Measurements from ENCODE around the gene XKR7. TPM values are rescaled to one million over a fixed set of nuclear protein-coding genes. Genes with fewer than 3 reads are reported as not detected.

Gene XKR7
- total RNA-seq, 1 experiment from 2014 or later: not detected

GRCh38 chr20:31990641-31991338, 22.8 kb downstream of the XKR7 start:
- H3K27me3 ChIP-seq (ENCODE audit: low read length): no peaks in the 10 kb centered on the region
- no peaks in the 10 kb centered on the region for H3K9me2 ChIP-seq (replicated peaks; ENCODE audit: insufficient read depth, low read length)
- no peaks in the 10 kb centered on the region for H4K20me1 ChIP-seq (ENCODE audit: insufficient read depth, low read depth, low read length)
- H3K36me3 ChIP-seq (ENCODE audit: insufficient read depth, low read length): no peaks in the 10 kb centered on the region
- H3K9me3 ChIP-seq (ENCODE audit: low read length): no peaks in the 10 kb centered on the region
- H2AFZ ChIP-seq (ENCODE audit: low read length): no peak overlapping the region
- H3K4me1 ChIP-seq (ENCODE audit: low read length): no peaks in the 10 kb centered on the region
- H3K4me2 ChIP-seq (ENCODE audit: low read depth, low read length, poor library complexity, severe bottlenecking): no peak overlapping the region
- H3K4me3 ChIP-seq (ENCODE audit: low read length): no peak overlapping the region
- no peak overlapping the region for H3K27ac ChIP-seq (ENCODE audit: low read length)
- H3K9ac ChIP-seq (ENCODE audit: low read length): no peak overlapping the region
- no peak for DNase-seq
- no peaks in the 10 kb centered on the region for H3K79me2 ChIP-seq (ENCODE audit: low read length)

DNA sequence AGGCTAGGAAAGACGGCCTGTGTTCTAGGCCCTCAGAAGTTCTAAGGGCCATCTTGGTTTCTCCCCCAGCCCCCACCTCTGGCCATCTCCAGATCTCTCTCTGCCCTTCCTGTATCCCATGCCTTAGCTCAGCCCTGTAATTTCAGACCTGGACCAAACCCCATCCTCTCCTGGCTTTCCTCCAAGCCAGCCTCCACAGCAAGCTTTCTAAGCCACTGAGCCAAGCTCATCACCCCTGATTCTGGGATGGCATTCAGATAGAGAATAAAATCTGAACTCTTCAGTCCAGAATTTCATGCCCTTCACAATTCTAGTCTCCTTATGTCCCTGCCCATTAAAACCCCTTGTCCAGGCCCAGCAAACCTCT, 23.4 kb downstream of the XKR7 start:
- no peaks in the 10 kb centered on the region for H3K36me3 ChIP-seq (ENCODE audit: insufficient read depth, low read length)
- no peaks in the 10 kb centered on the region for H3K27me3 ChIP-seq (ENCODE audit: low read length)
- H3K9ac ChIP-seq (ENCODE audit: low read length): no peak overlapping the region
- H2AFZ ChIP-seq (ENCODE audit: low read length): no peak overlapping the region
- H3K4me1 ChIP-seq (ENCODE audit: low read length): no peaks in the 10 kb centered on the region
- no peaks in the 10 kb centered on the region for H3K9me3 ChIP-seq (ENCODE audit: low read length)
- H3K79me2 ChIP-seq (ENCODE audit: low read length): no peaks in the 10 kb centered on the region
- H3K4me3 ChIP-seq (ENCODE audit: low read length): no peak overlapping the region
- H3K27ac ChIP-seq (ENCODE audit: low read length): no peak overlapping the region
- H4K20me1 ChIP-seq (ENCODE audit: insufficient read depth, low read depth, low read length): no peaks in the 10 kb centered on the region
- DNase-seq: no peak
- no peak overlapping the region for H3K4me2 ChIP-seq (ENCODE audit: low read depth, low read length, poor library complexity, severe bottlenecking)
- no peaks in the 10 kb centered on the region for H3K9me2 ChIP-seq (replicated peaks; ENCODE audit: insufficient read depth, low read length)

GRCh38 chr20:31992086-31992485, 24.1 kb downstream of the XKR7 start:
- H3K27me3 ChIP-seq (ENCODE audit: low read length): no peaks in the 10 kb centered on the region
- H3K4me3 ChIP-seq (ENCODE audit: low read length): no peak overlapping the region
- no peaks in the 10 kb centered on the region for H4K20me1 ChIP-seq (ENCODE audit: insufficient read depth, low read depth, low read length)
- no peak overlapping the region for H2AFZ ChIP-seq (ENCODE audit: low read length)
- no peaks in the 10 kb centered on the region for H3K9me2 ChIP-seq (replicated peaks; ENCODE audit: insufficient read depth, low read length)
- H3K4me2 ChIP-seq (ENCODE audit: low read depth, low read length, poor library complexity, severe bottlenecking): no peak overlapping the region
- no peaks in the 10 kb centered on the region for H3K79me2 ChIP-seq (ENCODE audit: low read length)
- no peak overlapping the region for H3K9ac ChIP-seq (ENCODE audit: low read length)
- no peaks in the 10 kb centered on the region for H3K4me1 ChIP-seq (ENCODE audit: low read length)
- no peak for DNase-seq
- no peaks in the 10 kb centered on the region for H3K36me3 ChIP-seq (ENCODE audit: insufficient read depth, low read length)
- no peaks in the 10 kb centered on the region for H3K9me3 ChIP-seq (ENCODE audit: low read length)
- no peak overlapping the region for H3K27ac ChIP-seq (ENCODE audit: low read length)

DNA sequence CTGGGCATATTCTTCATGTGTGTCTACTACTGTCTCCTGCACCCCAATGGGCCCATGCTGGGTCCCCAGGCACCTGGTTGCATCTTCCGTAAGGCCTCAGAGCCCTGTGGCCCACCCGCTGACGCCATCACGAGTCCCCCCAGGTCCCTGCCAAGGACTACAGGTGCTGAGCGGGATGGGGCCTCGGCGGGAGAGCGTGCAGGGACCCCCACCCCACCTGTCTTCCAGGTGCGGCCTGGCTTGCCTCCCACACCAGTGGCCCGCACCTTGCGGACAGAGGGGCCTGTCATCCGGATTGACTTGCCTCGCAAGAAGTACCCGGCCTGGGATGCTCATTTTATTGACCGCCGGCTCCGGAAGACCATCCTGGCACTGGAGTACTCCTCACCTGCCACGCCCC, 29.0 kb downstream of the XKR7 start:
- no peak for DNase-seq

DNA sequence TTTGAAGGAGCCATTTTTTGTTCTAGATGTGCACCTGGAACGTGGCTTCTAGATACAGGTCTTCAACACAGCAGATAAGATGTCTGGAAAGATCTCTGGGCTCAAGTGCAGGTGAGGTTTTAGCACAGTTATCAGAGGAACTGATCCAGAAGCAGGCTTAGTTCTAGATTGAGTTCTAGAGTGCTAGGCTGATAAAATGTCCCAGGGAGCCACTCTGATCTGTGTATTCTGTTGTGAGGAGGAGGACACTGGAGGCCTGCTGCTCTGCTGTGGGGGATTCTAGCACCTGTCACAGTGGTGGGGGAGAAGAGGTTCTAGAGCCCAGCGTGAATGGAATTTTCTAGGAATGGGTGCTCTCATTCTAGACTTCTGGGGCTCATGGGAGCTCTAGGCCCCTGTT, 30.3 kb downstream of the XKR7 start:
- H3K27me3 ChIP-seq (ENCODE audit: low read length): no peaks in the 10 kb centered on the region
- no peak overlapping the region for H3K27ac ChIP-seq (ENCODE audit: low read length)
- H2AFZ ChIP-seq (ENCODE audit: low read length): no peak overlapping the region
- no peaks in the 10 kb centered on the region for H4K20me1 ChIP-seq (ENCODE audit: insufficient read depth, low read depth, low read length)
- no peaks in the 10 kb centered on the region for H3K9me2 ChIP-seq (replicated peaks; ENCODE audit: insufficient read depth, low read length)
- no peak for DNase-seq
- no peaks in the 10 kb centered on the region for H3K79me2 ChIP-seq (ENCODE audit: low read length)
- H3K36me3 ChIP-seq (ENCODE audit: insufficient read depth, low read length): no peaks in the 10 kb centered on the region
- H3K4me1 ChIP-seq (ENCODE audit: low read length): no peaks in the 10 kb centered on the region
- no peak overlapping the region for H3K4me3 ChIP-seq (ENCODE audit: low read length)
- no peak overlapping the region for H3K9ac ChIP-seq (ENCODE audit: low read length)
- H3K4me2 ChIP-seq (ENCODE audit: low read depth, low read length, poor library complexity, severe bottlenecking): no peak overlapping the region
- H3K9me3 ChIP-seq (ENCODE audit: low read length): no peaks in the 10 kb centered on the region

More for the DNA sequence above, 29.0 kb downstream of the XKR7 start:
- Histone ChIP-seq H3K9me2 (replicated peaks; ENCODE audit: insufficient read depth, low read length) (no peaks in the 10 kb centered on the region), H4K20me1 (ENCODE audit: insufficient read depth, low read depth, low read length) (no peaks in the 10 kb centered on the region), H3K9ac (ENCODE audit: low read length) (no peak overlapping the region), H3K36me3 (ENCODE audit: insufficient read depth, low read length) (no peaks in the 10 kb centered on the region), H3K27ac (ENCODE audit: low read length) (no peak overlapping the region), H3K4me3 (ENCODE audit: low read length) (no peak overlapping the region), H3K4me2 (ENCODE audit: low read depth, low read length, poor library complexity, severe bottlenecking) (no peak overlapping the region), H3K4me1 (ENCODE audit: low read length) (no peaks in the 10 kb centered on the region), H3K79me2 (ENCODE audit: low read length) (no peaks in the 10 kb centered on the region), H2AFZ (ENCODE audit: low read length) (no peak overlapping the region), H3K9me3 (ENCODE audit: low read length) (no peaks in the 10 kb centered on the region), H3K27me3 (ENCODE audit: low read length) (no peaks in the 10 kb centered on the region)

DNA sequence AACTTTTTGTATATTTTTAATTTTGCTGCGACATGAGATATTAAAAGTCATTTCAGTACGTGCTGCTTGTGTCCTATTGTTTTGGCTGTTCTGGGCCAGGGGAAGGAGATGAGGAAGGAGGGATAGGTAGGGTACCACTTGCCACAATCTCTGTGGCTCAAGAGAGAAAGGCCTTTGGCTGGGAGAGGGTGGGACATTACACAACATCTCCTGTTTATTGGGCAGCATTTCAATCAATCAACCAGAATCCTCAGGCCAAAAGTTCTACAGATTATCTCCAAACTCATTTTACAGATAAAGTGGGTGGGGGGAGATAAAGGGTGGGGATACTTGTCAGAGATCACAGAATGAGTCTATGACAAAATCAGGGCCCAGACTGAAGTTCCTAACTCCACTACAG, 35.4 kb downstream of the XKR7 start:
- Histone ChIP-seq H3K27me3 (ENCODE audit: low read length) (no peaks in the 10 kb centered on the region), H3K36me3 (ENCODE audit: insufficient read depth, low read length) (no peaks in the 10 kb centered on the region), H3K79me2 (ENCODE audit: low read length) (no peaks in the 10 kb centered on the region), H3K27ac (ENCODE audit: low read length) (no peak overlapping the region), H3K4me3 (ENCODE audit: low read length) (no peak overlapping the region), H3K9me3 (ENCODE audit: low read length) (no peaks in the 10 kb centered on the region), H3K9ac (ENCODE audit: low read length) (no peak overlapping the region), H3K9me2 (replicated peaks; ENCODE audit: insufficient read depth, low read length) (no peaks in the 10 kb centered on the region), H2AFZ (ENCODE audit: low read length) (no peak overlapping the region), H4K20me1 (ENCODE audit: insufficient read depth, low read depth, low read length) (no peaks in the 10 kb centered on the region), H3K4me1 (ENCODE audit: low read length) (no peaks in the 10 kb centered on the region), H3K4me2 (ENCODE audit: low read depth, low read length, poor library complexity, severe bottlenecking) (no peak overlapping the region)
- no peak for DNase-seq

GRCh38 chr20:32004963-32005362, 37.0 kb downstream of the XKR7 start:
- no peaks in the 10 kb centered on the region for H3K9me2 ChIP-seq (replicated peaks; ENCODE audit: insufficient read depth, low read length)
- H3K4me3 ChIP-seq (ENCODE audit: low read length): no peak overlapping the region
- no peaks in the 10 kb centered on the region for H3K79me2 ChIP-seq (ENCODE audit: low read length)
- no peaks in the 10 kb centered on the region for H3K9me3 ChIP-seq (ENCODE audit: low read length)
- H3K27ac ChIP-seq (ENCODE audit: low read length): no peak overlapping the region
- H3K4me1 ChIP-seq (ENCODE audit: low read length): no peaks in the 10 kb centered on the region
- H2AFZ ChIP-seq (ENCODE audit: low read length): no peak overlapping the region
- H3K9ac ChIP-seq (ENCODE audit: low read length): no peak overlapping the region
- H3K4me2 ChIP-seq (ENCODE audit: low read depth, low read length, poor library complexity, severe bottlenecking): no peak overlapping the region
- H4K20me1 ChIP-seq (ENCODE audit: insufficient read depth, low read depth, low read length): no peaks in the 10 kb centered on the region
- H3K36me3 ChIP-seq (ENCODE audit: insufficient read depth, low read length): no peaks in the 10 kb centered on the region
- peak; percentile 63 for DNase-seq
- no peaks in the 10 kb centered on the region for H3K27me3 ChIP-seq (ENCODE audit: low read length)

DNA sequence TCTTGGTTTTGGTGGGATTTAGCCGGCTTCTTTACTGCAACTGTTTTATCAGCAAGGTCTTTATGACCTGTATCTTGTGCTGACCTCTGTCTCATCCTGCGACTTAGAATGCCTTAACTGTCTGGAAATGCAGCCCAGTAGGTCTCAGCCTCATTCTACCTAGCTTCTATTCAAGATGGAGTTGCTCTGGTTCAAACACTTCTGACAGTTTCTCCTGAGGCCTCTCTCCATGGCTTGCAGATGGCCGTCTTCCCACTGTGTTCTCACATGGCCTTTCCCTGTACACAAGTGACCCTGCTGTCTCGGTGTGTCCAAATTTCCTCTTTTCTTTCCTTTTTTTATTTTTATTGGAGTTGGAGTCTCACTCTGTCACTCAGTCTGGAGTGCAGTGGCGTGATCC, 38.1 kb downstream of the XKR7 start:
- Histone ChIP-seq H3K4me1 (ENCODE audit: low read length) (no peaks in the 10 kb centered on the region), H3K36me3 (ENCODE audit: insufficient read depth, low read length) (no peaks in the 10 kb centered on the region), H3K27me3 (ENCODE audit: low read length) (no peaks in the 10 kb centered on the region), H3K27ac (ENCODE audit: low read length) (no peak overlapping the region), H3K9me3 (ENCODE audit: low read length) (no peaks in the 10 kb centered on the region), H3K79me2 (ENCODE audit: low read length) (no peaks in the 10 kb centered on the region), H3K4me2 (ENCODE audit: low read depth, low read length, poor library complexity, severe bottlenecking) (no peak overlapping the region), H3K9me2 (replicated peaks; ENCODE audit: insufficient read depth, low read length) (no peaks in the 10 kb centered on the region), H2AFZ (ENCODE audit: low read length) (no peak overlapping the region), H3K9ac (ENCODE audit: low read length) (no peak overlapping the region), H3K4me3 (ENCODE audit: low read length) (no peak overlapping the region), H4K20me1 (ENCODE audit: insufficient read depth, low read depth, low read length) (no peaks in the 10 kb centered on the region)
- no peak for DNase-seq

Measured in Karpas-422 (cell line).